Osteoblast (primary cell): Measurements from ENCODE around the gene NUBPL. TPM values are rescaled to one million over a fixed set of nuclear protein-coding genes. Genes with fewer than 3 reads are reported as not detected.

Experiments
- DNase-seq: peaks from one replicate; pipeline ENCODE4 v3.0.0; 2011; ENCODE audit warnings: low spot score, mixed read lengths; ENCODE audit not compliant: insufficient read length; ENCODE audit errors: missing footprints
- H2AFZ ChIP-seq: 2 replicates; pipeline ENCODE4 v1.6.0; 2011; ENCODE audit warnings: mild to moderate bottlenecking, low read length
- H3K27ac ChIP-seq: 2 replicates; pipeline ENCODE4 v1.5.1; 2011; ENCODE audit warnings: mild to moderate bottlenecking, low read depth, low read length, moderate library complexity
- H3K27me3 ChIP-seq: 2 replicates; pipeline ENCODE4 v1.6.0; 2012; ENCODE audit warnings: mild to moderate bottlenecking, control low read depth, inconsistent platforms, low read length, moderate library complexity; ENCODE audit not compliant: insufficient read depth
- H3K36me3 ChIP-seq: 2 replicates; pipeline ENCODE4 v1.5.1; 2011; ENCODE audit warnings: mild to moderate bottlenecking, low read length, control low read depth, moderate library complexity; ENCODE audit not compliant: insufficient read depth
- H3K4me1 ChIP-seq: 2 replicates; pipeline ENCODE4 v1.5.1; 2011; ENCODE audit warnings: mild to moderate bottlenecking, low read length, control low read depth, moderate library complexity; ENCODE audit not compliant: insufficient read depth
- H3K4me2 ChIP-seq: 2 replicates; pipeline ENCODE4 v1.6.0; 2011; ENCODE audit warnings: mild to moderate bottlenecking, low read length; ENCODE audit not compliant: insufficient read depth
- H3K4me3 ChIP-seq: fragments of 200-600 bp; sonication (generic); 3 replicates; pipeline ENCODE4 v1.5.1; 2012; ENCODE audit warnings: mild to moderate bottlenecking, low read length, inconsistent platforms; ENCODE audit not compliant: insufficient read depth
- H3K79me2 ChIP-seq: 2 replicates; pipeline ENCODE4 v1.6.0; 2012; ENCODE audit warnings: mild to moderate bottlenecking, low read length, control low read depth, inconsistent platforms; ENCODE audit not compliant: insufficient read depth
- H3K9me3 ChIP-seq: 2 replicates; pipeline ENCODE4 v1.5.1; 2011; ENCODE audit warnings: low read depth, low read length, control low read depth
- H4K20me1 ChIP-seq: 2 replicates; pipeline ENCODE4 v1.6.0; 2012; ENCODE audit warnings: mild to moderate bottlenecking, low read length, control low read depth; ENCODE audit not compliant: insufficient read depth
- total RNA-seq: library from RNA; depleted of rRNA; stranded (reverse); fragments of >200 nt; gene quantifications from 2 replicates; pipeline ENCODE4 v1.2.3, GENCODE V29; 2012
- TF ChIP-seq, protein P1 (sequence below): IDR thresholded peaks from 2 replicates; pipeline ENCODE4 v1.5.1; 2011; ENCODE audit warnings: mild to moderate bottlenecking, low read depth, low read length, moderate library complexity; ENCODE audit errors: extremely low read depth

NUBPL gene
- total RNA-seq, 1 donor = 11.6 TPM

DNA sequence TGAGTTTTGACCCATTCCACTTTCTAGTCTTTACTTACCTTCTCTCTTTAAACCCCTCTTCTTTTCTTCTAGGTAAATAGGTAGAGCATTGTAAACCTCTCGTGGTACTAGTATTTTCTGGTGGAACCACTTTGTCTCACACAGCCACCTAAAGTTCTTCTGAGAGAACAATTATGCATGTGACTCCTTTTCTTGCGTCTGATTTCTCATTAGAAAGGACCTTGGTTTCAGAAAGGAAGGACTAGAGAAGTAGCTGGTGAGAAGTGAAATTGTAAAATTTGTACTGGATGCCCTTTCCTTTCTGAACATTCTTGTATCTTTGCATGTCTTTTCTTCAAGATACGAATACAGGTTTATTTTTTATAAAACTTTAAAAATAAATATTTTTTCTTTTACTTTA lies 99.0 kb downstream of the NUBPL start:
- TF ChIP-seq, protein P1, sequence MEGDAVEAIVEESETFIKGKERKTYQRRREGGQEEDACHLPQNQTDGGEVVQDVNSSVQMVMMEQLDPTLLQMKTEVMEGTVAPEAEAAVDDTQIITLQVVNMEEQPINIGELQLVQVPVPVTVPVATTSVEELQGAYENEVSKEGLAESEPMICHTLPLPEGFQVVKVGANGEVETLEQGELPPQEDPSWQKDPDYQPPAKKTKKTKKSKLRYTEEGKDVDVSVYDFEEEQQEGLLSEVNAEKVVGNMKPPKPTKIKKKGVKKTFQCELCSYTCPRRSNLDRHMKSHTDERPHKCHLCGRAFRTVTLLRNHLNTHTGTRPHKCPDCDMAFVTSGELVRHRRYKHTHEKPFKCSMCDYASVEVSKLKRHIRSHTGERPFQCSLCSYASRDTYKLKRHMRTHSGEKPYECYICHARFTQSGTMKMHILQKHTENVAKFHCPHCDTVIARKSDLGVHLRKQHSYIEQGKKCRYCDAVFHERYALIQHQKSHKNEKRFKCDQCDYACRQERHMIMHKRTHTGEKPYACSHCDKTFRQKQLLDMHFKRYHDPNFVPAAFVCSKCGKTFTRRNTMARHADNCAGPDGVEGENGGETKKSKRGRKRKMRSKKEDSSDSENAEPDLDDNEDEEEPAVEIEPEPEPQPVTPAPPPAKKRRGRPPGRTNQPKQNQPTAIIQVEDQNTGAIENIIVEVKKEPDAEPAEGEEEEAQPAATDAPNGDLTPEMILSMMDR = no peak
- no peaks in the 10 kb centered on the region for H3K9me3 ChIP-seq
- H3K4me3 ChIP-seq = no peak overlapping the region
- H3K27me3 ChIP-seq = no peaks in the 10 kb centered on the region
- H3K27ac ChIP-seq = no peak overlapping the region
- H2AFZ ChIP-seq = no peak overlapping the region
- H3K4me1 ChIP-seq = no peaks in the 10 kb centered on the region
- DNase-seq = no peak
- no peaks in the 10 kb centered on the region for H3K36me3 ChIP-seq
- no peaks in the 10 kb centered on the region for H4K20me1 ChIP-seq
- no peaks in the 10 kb centered on the region for H3K79me2 ChIP-seq
- no peak overlapping the region for H3K4me2 ChIP-seq

DNA sequence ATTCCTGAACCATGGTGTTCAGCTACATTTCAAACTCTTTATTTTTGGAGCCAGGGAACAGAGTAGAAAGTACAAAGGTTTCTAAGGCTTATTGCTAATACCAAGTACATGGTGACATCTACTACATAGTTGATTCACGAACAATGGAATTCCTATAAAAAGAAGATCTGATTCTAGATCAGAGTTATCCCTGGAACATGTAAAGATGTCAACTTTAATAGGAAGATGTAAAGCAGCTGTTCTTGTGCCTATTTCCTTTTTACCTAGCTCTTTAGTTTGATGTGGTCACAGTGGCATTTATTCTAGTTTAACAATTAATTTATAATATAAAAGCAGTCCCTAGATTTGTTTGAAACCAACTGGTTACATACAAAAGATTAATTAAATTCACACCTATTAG lies 99.5 kb downstream of the NUBPL start:
- no peaks in the 10 kb centered on the region for H4K20me1 ChIP-seq
- TF ChIP-seq, protein P1 = no peak
- H3K79me2 ChIP-seq = no peaks in the 10 kb centered on the region
- no peak for DNase-seq
- no peak overlapping the region for H3K4me2 ChIP-seq
- no peak overlapping the region for H2AFZ ChIP-seq
- no peak overlapping the region for H3K27ac ChIP-seq
- no peaks in the 10 kb centered on the region for H3K36me3 ChIP-seq
- H3K27me3 ChIP-seq = no peaks in the 10 kb centered on the region
- no peaks in the 10 kb centered on the region for H3K9me3 ChIP-seq
- H3K4me3 ChIP-seq = no peak overlapping the region
- no peaks in the 10 kb centered on the region for H3K4me1 ChIP-seq

DNA sequence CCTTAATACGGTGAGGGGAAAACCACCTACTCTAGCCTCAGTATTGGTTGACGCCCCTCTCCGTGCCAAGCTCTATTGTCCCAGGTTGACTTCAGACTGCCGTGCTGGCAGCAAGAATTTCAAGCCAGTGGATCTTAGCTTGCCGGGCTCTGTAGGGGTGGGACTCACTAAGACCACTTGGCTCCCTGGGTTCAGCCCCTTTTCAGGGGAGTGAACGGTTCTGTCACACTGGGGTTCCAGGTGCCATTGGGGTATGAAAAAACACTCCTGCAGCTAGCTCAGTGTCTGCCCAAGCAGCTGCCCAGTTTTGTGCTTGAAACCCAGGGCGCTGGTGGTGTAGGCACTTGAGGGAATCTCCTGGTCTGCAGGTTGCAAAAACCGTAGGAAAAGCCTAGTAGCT lies 107.1 kb downstream of the NUBPL start:
- TF ChIP-seq, protein P1 = no peak
- Histone ChIP-seq H3K36me3 (no peaks in the 10 kb centered on the region), H3K4me1 (no peaks in the 10 kb centered on the region), H3K27me3 (no peaks in the 10 kb centered on the region), H3K4me3 (no peak overlapping the region), H2AFZ (no peak overlapping the region), H4K20me1 (no peaks in the 10 kb centered on the region), H3K9me3 (no peaks in the 10 kb centered on the region), H3K4me2 (no peak overlapping the region), H3K27ac (no peak overlapping the region), H3K79me2 (no peaks in the 10 kb centered on the region)
- DNase-seq = no peak

DNA sequence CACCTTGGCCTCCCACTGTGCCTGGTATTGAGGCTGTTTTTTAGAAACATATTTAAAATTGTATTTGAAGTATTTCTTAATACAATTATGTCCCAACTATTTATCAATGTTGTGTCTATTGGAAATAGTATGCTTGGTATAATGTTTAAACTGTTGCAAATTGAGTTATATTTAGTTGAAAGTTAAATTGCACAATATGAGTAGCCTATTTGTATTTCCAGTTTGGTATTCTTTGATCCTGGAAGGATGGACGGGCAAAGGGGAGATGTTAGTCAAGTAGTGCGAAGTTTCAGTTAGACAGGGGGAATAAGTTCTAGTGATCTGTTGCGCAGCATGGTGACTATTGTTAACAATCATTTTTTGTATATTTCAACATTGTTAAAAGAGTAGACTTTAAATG lies 111.5 kb downstream of the NUBPL start:
- TF ChIP-seq, protein P1 = no peak
- H3K27me3 ChIP-seq = no peaks in the 10 kb centered on the region
- no peak overlapping the region for H2AFZ ChIP-seq
- no peaks in the 10 kb centered on the region for H3K4me1 ChIP-seq
- H3K9me3 ChIP-seq = no peaks in the 10 kb centered on the region
- no peak overlapping the region for H3K4me2 ChIP-seq
- no peak overlapping the region for H3K27ac ChIP-seq
- no peak overlapping the region for H3K4me3 ChIP-seq
- H4K20me1 ChIP-seq = no peaks in the 10 kb centered on the region
- DNase-seq = no peak
- no peaks in the 10 kb centered on the region for H3K79me2 ChIP-seq
- H3K36me3 ChIP-seq = no peaks in the 10 kb centered on the region
